Lung (tissue), 12 donors: Measurements from ENCODE around the gene INO80. TPM values are rescaled to one million over a fixed set of nuclear protein-coding genes. Genes with fewer than 3 reads are reported as not detected.

Experiments used
- ATAC-seq: fragments of 200-7000 bp; cut with Tn5 transposase; one replicate; pipeline ENCODE4 v1.9.1; 2020; ENCODE audit warnings: moderate number of reproducible peaks; ENCODE audit not compliant: insufficient read depth, low FRiP score
- DNase-seq, 3 donors: peaks; one replicate each; pipeline ENCODE4 v3.0.0-alpha.2; 2013 to 2017
- H3K27ac ChIP-seq, 2 donors: one replicate each; pipeline ENCODE4 v1.5.1; 2013; ENCODE audit warnings: mild to moderate bottlenecking in 2 of 2, moderate library complexity in 2 of 2, control low read depth in 1 of 2, inconsistent platforms in 1 of 2, low read depth in 1 of 2, low read length in 1 of 2
- H3K27me3 ChIP-seq, 3 donors: one replicate each; pipeline ENCODE4 v1.5.1; 2013; ENCODE audit warnings: low read length in 2 of 3; ENCODE audit not compliant: control insufficient read depth in 3 of 3, insufficient read depth in 3 of 3
- H3K36me3 ChIP-seq, 4 donors: one replicate each; pipeline ENCODE4 v1.5.1; 2013; ENCODE audit warnings: low read length in 4 of 4, mild to moderate bottlenecking in 1 of 4, moderate library complexity in 1 of 4; ENCODE audit not compliant: control insufficient read depth in 4 of 4, insufficient read depth in 4 of 4
- H3K4me1 ChIP-seq, 5 donors: one replicate each; pipeline ENCODE4 v1.5.1; 2013; ENCODE audit warnings: low read length in 5 of 5, mild to moderate bottlenecking in 2 of 5, moderate library complexity in 1 of 5; ENCODE audit not compliant: control insufficient read depth in 5 of 5, insufficient read depth in 5 of 5
- H3K4me3 ChIP-seq: one replicate; pipeline ENCODE4 v1.5.1; 2013; ENCODE audit warnings: mild to moderate bottlenecking, control low read depth, moderate library complexity
- H3K9ac ChIP-seq, 2 donors: one replicate each; pipeline ENCODE4 v1.5.1; 2013; ENCODE audit warnings: low read length in 2 of 2, control low read depth in 1 of 2; ENCODE audit not compliant: insufficient read depth in 1 of 2
- H3K9me3 ChIP-seq, 4 donors: one replicate each; pipeline ENCODE4 v1.5.1; 2013; ENCODE audit warnings: low read length in 3 of 4, mild to moderate bottlenecking in 1 of 4, moderate library complexity in 1 of 4; ENCODE audit not compliant: control insufficient read depth in 4 of 4, insufficient read depth in 3 of 4
- CTCF ChIP-seq: IDR thresholded peaks from 2 replicates; pipeline ENCODE4 v1.5.1; 2012; ENCODE audit warnings: mild to moderate bottlenecking; ENCODE audit errors: control extremely low read depth, extremely low read depth
- WGBS, 2 donors: extraction: QIAGEN DNeasy Blood & Tissue Kit; methylation state at CpG; one replicate each; pipeline ENCODE4 v1.1.7; 2013; 5-methylcytosine and 5-hydroxymethylcytosine counted together
- polyA plus RNA-seq, 2 donors: library from polyadenylated mRNA; stranded (reverse); fragments of 200-250 nt; gene quantifications; one replicate each; pipeline ENCODE4 v1.2.1, GENCODE V29; 2013
- total RNA-seq, 2 donors: library from RNA; depleted of rRNA in 1 of 2; stranded (reverse); fragments of >200 nt in 1 of 2; gene quantifications; one replicate each; pipeline ENCODE4 v1.2.1, GENCODE V29; 2014 to 2021
- donor health status: control.
- donor health status: control.
- donor health status: Bipolar disorder and iron deficiency.
- donor health status: healthy.
- donor health status: DM: yes; HTN: yes; CAD: no.

INO80 gene
- total and polyA plus RNA-seq, 4 donors: 8.0 to 50.1 (median 22.9) TPM

DNA sequence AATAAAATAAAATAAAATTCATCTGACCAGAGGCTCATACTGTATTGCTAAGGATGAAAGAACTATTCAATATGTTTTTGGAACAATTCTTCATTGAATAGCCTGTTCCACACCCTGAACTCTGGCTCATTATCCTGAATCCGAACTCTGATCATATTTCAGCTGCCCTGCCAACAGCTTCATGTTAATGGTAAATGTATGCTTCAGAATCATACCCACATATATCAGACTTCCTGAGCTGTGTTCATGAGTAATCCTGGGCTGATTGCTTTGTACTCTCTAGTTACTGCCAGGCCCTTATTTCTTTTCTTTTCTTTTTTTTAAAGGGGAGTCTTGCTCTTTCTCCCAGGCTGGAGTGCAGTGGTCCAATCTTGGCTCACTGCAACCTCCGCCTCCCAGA, 11.8 kb downstream of the INO80 start:
- Histone ChIP-seq H3K4me3 (no peak overlapping the region), H3K36me3 (peaks cover 0 to 2% (median 1%) of the 10 kb centered on the region in 4 donors), H3K4me1 (peaks cover 0 to 11% (median 0%) of the 10 kb centered on the region in 5 donors), H3K9ac (no peak overlapping the region), H3K27ac (no peak overlapping the region), H3K9me3 (no peaks in the 10 kb centered on the region), H3K27me3 (no peaks in the 10 kb centered on the region)
- WGBS, 2 donors: 97% methylated on average over 2 of the region's 2 CpGs
- DNase-seq: no peak
- no peak for ATAC-seq
- TF ChIP-seq CTCF: no peak

DNA sequence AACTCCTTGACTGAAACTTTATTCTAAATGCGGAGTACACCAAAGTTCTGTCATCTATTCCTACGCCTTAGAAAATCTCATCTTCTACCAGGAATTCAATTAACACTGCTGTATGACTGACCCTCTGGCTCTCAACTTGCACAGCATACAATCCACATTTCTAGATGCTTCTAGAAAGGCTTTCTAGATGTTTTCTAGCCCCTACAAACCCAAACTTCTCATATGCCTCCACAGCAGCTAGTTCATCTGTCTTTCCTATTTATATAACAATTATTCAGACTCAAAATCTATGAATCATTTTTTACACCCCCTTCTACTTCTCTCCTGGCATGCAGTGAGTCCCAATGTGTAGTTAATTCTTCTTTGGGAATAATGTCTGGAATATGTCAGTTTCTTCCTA, 13.2 kb downstream of the INO80 start:
- peaks cover 0 to 11% (median 0%) of the 10 kb centered on the region in 5 donors for H3K4me1 ChIP-seq
- DNase-seq (no peak), ATAC-seq (no peak)
- no peak overlapping the region for H3K9ac ChIP-seq
- no peaks in the 10 kb centered on the region for H3K27me3 ChIP-seq
- no peak overlapping the region for H3K27ac ChIP-seq
- H3K36me3 ChIP-seq: peaks cover 0 to 3% (median 2%) of the 10 kb centered on the region in 4 donors
- H3K4me3 ChIP-seq: no peak overlapping the region
- no peaks in the 10 kb centered on the region for H3K9me3 ChIP-seq
- no peak for TF ChIP-seq CTCF
- 97 to 98% methylated on average over 2 of the region's 2 CpGs for WGBS, 2 donors

DNA sequence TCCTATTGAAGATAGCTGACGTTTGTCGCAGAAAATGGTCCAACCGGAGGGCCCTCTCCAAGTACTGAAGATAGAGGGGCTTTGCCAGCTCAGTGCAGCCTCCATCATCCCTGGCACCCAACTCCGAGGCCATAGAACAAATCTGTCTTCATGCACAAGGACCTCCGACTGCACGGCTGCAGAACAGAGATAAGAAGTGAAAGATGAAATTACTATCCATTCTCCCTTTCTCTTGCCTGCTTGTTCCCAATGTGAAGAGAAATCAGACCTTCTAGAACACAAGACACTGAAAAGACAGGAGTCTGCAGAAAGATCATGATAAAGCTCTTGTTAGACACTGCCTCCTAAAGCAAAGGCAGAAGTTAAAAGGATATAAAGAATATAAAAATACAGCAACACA, 19.9 kb downstream of the INO80 start:
- H3K36me3 ChIP-seq: peaks cover 16 to 23% (median 22%) of the 10 kb centered on the region in 4 donors
- TF ChIP-seq CTCF: no peak
- no peak overlapping the region for H3K9ac ChIP-seq
- H3K9me3 ChIP-seq: no peaks in the 10 kb centered on the region
- ATAC-seq (no peak), DNase-seq (no peak)
- no peak overlapping the region for H3K4me3 ChIP-seq
- no peaks in the 10 kb centered on the region for H3K27me3 ChIP-seq
- WGBS, 2 donors: 94% methylated on average over 6 of the region's 6 CpGs
- no peaks in the 10 kb centered on the region for H3K4me1 ChIP-seq
- H3K27ac ChIP-seq: no peak overlapping the region

- Histone ChIP-seq H3K9ac (no peak overlapping the region), H3K27me3 (no peaks in the 10 kb centered on the region), H3K4me1 (no peaks in the 10 kb centered on the region), H3K9me3 (no peaks in the 10 kb centered on the region), H3K36me3 (peaks cover 22 to 44% (median 33%) of the 10 kb centered on the region in 4 donors), H3K4me3 (no peak overlapping the region), H3K27ac (no peak overlapping the region)
- 87 to 89% methylated on average over 3 of the region's 3 CpGs for WGBS, 2 donors
- ATAC-seq (no peak), DNase-seq (no peak)
- no peak for TF ChIP-seq CTCF
Measured at GRCh38 chr15:41085029-41085428, 31.1 kb downstream of the INO80 start.
